Ecto neural progenitor cell (in vitro differentiated cells): ENCODE data around the gene ZFHX3.
"Not testable (repeated sequence)": the region's sequence is repeated elsewhere in the genome, so short reads cannot be mapped to it uniquely, and the experiment has no call there.

ENCODE experiments used
- DNase-seq: peaks from one replicate; pipeline ENCODE4 v3.0.0-alpha.2; 2018; ENCODE audit warnings: low spot score

The ZFHX3 gene

GRCh38 chr16:72996291-72997062, 51.5 kb downstream of the ZFHX3 start:
- DNase-seq = no peak

GRCh38 chr16:72995882-72996270, 52.1 kb downstream of the ZFHX3 start:
- DNase-seq = not testable (repeated sequence)

GRCh38 chr16:72995151-72995881, 52.6 kb downstream of the ZFHX3 start:
- peak; percentile 70 for DNase-seq

GRCh38 chr16:72992142-72992601, 55.8 kb downstream of the ZFHX3 start:
- DNase-seq = peak; percentile 77

GRCh38 chr16:72991644-72992043, 56.3 kb downstream of the ZFHX3 start:
- DNase-seq = no peak

- DNase-seq = no peak
These were observed 56.7 kb downstream of the ZFHX3 start for GRCh38 chr16:72991211-72991610.

- no peak for DNase-seq
These were observed 57.4 kb downstream of the ZFHX3 start for GRCh38 chr16:72990571-72990970.

GRCh38 chr16:72989579-72990551, 58.1 kb downstream of the ZFHX3 start:
- DNase-seq = no peak

GRCh38 chr16:72989203-72989578, 58.7 kb downstream of the ZFHX3 start:
- DNase-seq = not testable (repeated sequence)

GRCh38 chr16:72988569-72988968, 59.4 kb downstream of the ZFHX3 start:
- DNase-seq = no peak

GRCh38 chr16:72987480-72987901, 60.4 kb downstream of the ZFHX3 start:
- no peak for DNase-seq

GRCh38 chr16:72985995-72986394, 61.9 kb downstream of the ZFHX3 start:
- DNase-seq = no peak

- DNase-seq = no peak
These were observed 62.6 kb downstream of the ZFHX3 start for GRCh38 chr16:72985148-72985941.

GRCh38 chr16:72983728-72984350, 64.1 kb downstream of the ZFHX3 start:
- no peak for DNase-seq

GRCh38 chr16:72983241-72983640, 64.7 kb downstream of the ZFHX3 start:
- no peak for DNase-seq

- no peak for DNase-seq
These were observed 68.0 kb downstream of the ZFHX3 start for GRCh38 chr16:72979974-72980373.

GRCh38 chr16:72978212-72978611, 69.7 kb downstream of the ZFHX3 start:
- DNase-seq = no peak

GRCh38 chr16:72977127-72977526, 70.8 kb downstream of the ZFHX3 start:
- DNase-seq = no peak

GRCh38 chr16:72976438-72977064, 71.4 kb downstream of the ZFHX3 start:
- no peak for DNase-seq

GRCh38 chr16:72975809-72976437, 72.0 kb downstream of the ZFHX3 start:
- DNase-seq = no peak
